A549 treated with Mapracorat at 1 μM for 4 hours (cell line): ENCODE results near the gene IFFO2. TPM values are rescaled to one million over a fixed set of nuclear protein-coding genes. Genes with fewer than 3 reads are reported as not detected.

Experiments
- total RNA-seq: library from RNA; stranded (reverse); fragments of 200-300 nt; extraction: Qiagen RNA extraction; gene quantifications from 5 replicates; pipeline ENCODE4 v1.2.3, GENCODE V29; 2022

Gene IFFO2
- 5.9 to 11.9 TPM (median 9.2 TPM) in 5 replicates for total RNA-seq

GRCh38 chr1:18956193-18957135 is at the start of gene IFFO2:
Gene IFFO2 (minus strand): TSS chr1:18956676. CDS start chr1:18956332, 344 bp downstream.

GRCh38 chr1:18902523-18903290 is 53.8 kb downstream of the IFFO2 start, which contains the start of gene ALDH4A1:
Gene ALDH4A1 (minus strand): TSS chr1:18902555. CDS start chr1:18902523, 32 bp downstream.

GRCh38 chr1:18859560-18859959 is 96.9 kb downstream of the IFFO2 start, which contains the start of gene TAS1R2:
Gene TAS1R2 (minus strand): TSS chr1:18859660. CDS start chr1:18859660, 0 bp downstream.

Other genes with a start within 250 kb of the IFFO2 start
- gene TAS1R2, start 97.0 kb downstream of the IFFO2 start, total RNA-seq, result not detected in 5 replicates
- gene ALDH4A1, start 54.1 kb downstream of the IFFO2 start, total RNA-seq, result 10.9 to 15.2 TPM (median 14.3 TPM) in 5 replicates